CD4-positive, alpha-beta T cell treated with Interleukin-4 for 4 hours (primary cell): ENCODE results near the gene SYCE3.

ENCODE experiments used
- DNase-seq: peaks from one replicate; pipeline ENCODE4 v3.0.0-alpha.2; 2020

Gene SYCE3

GRCh38 chr22:50516068-50516467, 46.7 kb downstream of the SYCE3 start:
- DNase-seq: no peak

GRCh38 chr22:50513175-50513574, 49.5 kb downstream of the SYCE3 start:
- no peak for DNase-seq

GRCh38 chr22:50508897-50509296, 53.8 kb downstream of the SYCE3 start:
- DNase-seq: no peak

- DNase-seq: peak; percentile 96
Measured at GRCh38 chr22:50507991-50508884, 54.5 kb downstream of the SYCE3 start, which contains the start of gene NCAPH2. NCAPH2 (plus strand) TSS chr22:50508224; CDS start chr22:50508338, 114 bp downstream.

GRCh38 chr22:50507421-50507990, 55.2 kb downstream of the SYCE3 start, which contains the start of gene LMF2:
LMF2 (minus strand) TSS chr22:50507702; CDS start chr22:50507675, 27 bp downstream.
- peak; percentile 87 for DNase-seq

- DNase-seq: no peak
Measured at GRCh38 chr22:50506611-50507420, 55.9 kb downstream of the SYCE3 start.

GRCh38 chr22:50505776-50506610, 56.7 kb downstream of the SYCE3 start:
- no peak for DNase-seq

- no peak for DNase-seq
Measured at GRCh38 chr22:50505276-50505775, 57.4 kb downstream of the SYCE3 start.

- DNase-seq: no peak
Measured at GRCh38 chr22:50504369-50505211, 58.1 kb downstream of the SYCE3 start.

- DNase-seq: no peak
Measured at GRCh38 chr22:50503475-50504145, 59.1 kb downstream of the SYCE3 start.

- DNase-seq: no peak
Measured at GRCh38 chr22:50502628-50503474, 59.9 kb downstream of the SYCE3 start.

GRCh38 chr22:50502096-50502495, 60.6 kb downstream of the SYCE3 start:
- DNase-seq: no peak
